ENCODE data around the gene HPN. TPM values are rescaled to one million over a fixed set of nuclear protein-coding genes. Genes with fewer than 3 reads are reported as not detected.
A peak's percentile ranks its signal among the peaks of the same experiment; 100 is the strongest.

Gene HPN
- total RNA-seq, 2 experiments from 2014 or later: 0.09 TPM; not detected in 1

- intact Hi-C loops (cut with DNase I, micrococcal nuclease): no loop called here
- H3K4me1 Mint-ChIP-seq: peaks cover 17% of the 10 kb centered on the region
- no peak for DNase-seq
- no peaks in the 10 kb centered on the region for H3K27me3 Mint-ChIP-seq
- peaks cover 3% of the 10 kb centered on the region for H3K9me3 Mint-ChIP-seq (ENCODE audit: low read depth)
- no peak overlapping the region for H3K4me3 Mint-ChIP-seq
- no peak overlapping the region for H3K27ac Mint-ChIP-seq
- ATAC-seq: no peak
- CTCF ChIA-PET: interaction anchor here (2.2 kb wide), 1 partner anchor 21 kb away, joined by 8 read pairs; no protein-coding TSS in a partner anchor
- POLR2A ChIA-PET: no interaction called here
- H3K36me3 Mint-ChIP-seq (ENCODE audit: low read depth): no peaks in the 10 kb centered on the region
Measured at GRCh38 chr19:35065574-35065973, 24.1 kb downstream of the HPN start.

DNA sequence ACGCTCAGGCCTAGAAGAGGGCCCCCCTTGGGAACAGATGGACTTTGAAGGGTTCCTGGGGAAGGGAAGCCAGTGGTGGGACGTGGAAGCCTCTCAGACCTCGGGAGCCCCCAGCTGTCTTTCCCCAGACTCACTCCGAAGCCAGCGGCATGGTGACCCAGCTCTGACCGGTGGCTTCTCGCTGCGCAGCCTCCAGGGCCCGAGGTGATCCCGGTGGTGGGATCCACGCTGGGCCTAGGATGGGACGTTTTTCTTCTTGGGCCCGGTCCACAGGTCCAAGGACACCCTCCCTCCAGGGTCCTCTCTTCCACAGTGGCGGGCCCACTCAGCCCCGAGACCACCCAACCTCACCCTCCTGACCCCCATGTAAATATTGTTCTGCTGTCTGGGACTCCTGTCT lies 24.6 kb downstream of the HPN start:
- ChIA-PET CTCF (interaction anchor here (0.8 to 2.2 kb wide), 21 partner anchors 8 to 682 kb away, joined by 3 to 30 read pairs (median 5); partner anchors contain the start of genes FXYD5, FXYD7, LGI4 and LIN37), POLR2A (no interaction called here)

DNA sequence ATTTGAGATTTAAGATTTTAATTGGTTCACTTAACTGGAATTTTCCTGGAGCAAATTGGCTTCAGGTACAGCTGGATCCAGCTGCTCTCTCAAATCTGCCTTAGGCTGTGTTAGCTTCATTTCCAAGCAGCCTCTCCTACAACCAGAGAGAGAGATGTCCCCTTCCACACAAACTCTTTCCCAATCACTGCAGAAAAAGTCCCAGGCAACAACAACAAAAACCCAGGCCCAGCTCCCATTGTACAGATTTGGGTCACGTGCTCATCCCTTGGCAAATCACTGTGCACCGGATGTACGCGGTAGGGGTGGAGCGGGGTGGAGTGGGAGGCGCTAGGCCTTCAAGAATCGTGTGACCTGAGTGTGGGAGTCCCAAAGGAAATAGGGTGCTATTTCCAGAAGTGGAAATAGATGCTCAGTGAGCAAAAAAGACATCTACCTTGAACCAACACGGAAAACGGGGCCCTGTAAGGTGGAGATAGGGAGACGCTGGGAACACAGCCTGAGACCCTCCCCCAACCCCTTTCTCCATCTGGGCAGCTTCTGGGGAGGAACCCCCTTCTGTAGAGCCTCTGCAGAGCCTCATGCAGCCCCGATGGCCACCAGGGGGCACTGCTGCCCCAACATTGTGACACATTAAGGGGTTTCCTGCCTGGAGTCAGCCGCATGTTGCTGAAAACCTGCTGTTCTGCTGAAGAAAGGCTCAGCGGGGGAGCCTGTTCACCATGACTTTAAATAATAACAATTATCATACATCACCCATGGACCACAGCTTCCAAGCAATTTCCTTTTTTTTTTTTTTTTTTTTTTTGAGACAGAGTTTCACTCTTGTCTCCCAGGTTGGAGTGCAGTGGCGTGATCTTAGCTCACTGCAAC lies 25.4 kb downstream of the HPN start:
- H3K9me3 Mint-ChIP-seq (ENCODE audit: low read depth): peaks cover 4% of the 10 kb centered on the region
- peak; percentile 96 for DNase-seq
- no peaks in the 10 kb centered on the region for H3K36me3 Mint-ChIP-seq (ENCODE audit: low read depth)
- peaks cover 17% of the 10 kb centered on the region for H3K4me1 Mint-ChIP-seq
- H3K4me3 Mint-ChIP-seq: peak overlapping the region; percentile 39
- intact Hi-C loops (cut with DNase I, micrococcal nuclease): loop anchor here (1.0 kb wide), 4 partner anchors 23 to 202 kb away; partner anchors contain the start of gene LGI4 (in 2 of the 2)
- ATAC-seq: peak; percentile 89
- CTCF ChIA-PET: interaction anchor here (0.6 to 2.2 kb wide), 29 partner anchors 8 to 1376 kb away, joined by 3 to 30 read pairs (median 5); partner anchors contain the start of genes FXYD5, FXYD7, LGI4 and LIN37
- no peaks in the 10 kb centered on the region for H3K27me3 Mint-ChIP-seq
- POLR2A ChIA-PET: interaction anchor here (0.8 kb wide), 1 partner anchor 20 kb away, joined by 3 read pairs; no protein-coding TSS in a partner anchor
- H3K27ac Mint-ChIP-seq: peak overlapping the region; percentile 62

More for the DNA sequence above, 24.6 kb downstream of the HPN start:
- no peaks in the 10 kb centered on the region for H3K27me3 Mint-ChIP-seq
- H3K27ac Mint-ChIP-seq: no peak overlapping the region
- H3K36me3 Mint-ChIP-seq (ENCODE audit: low read depth): no peaks in the 10 kb centered on the region
- H3K4me1 Mint-ChIP-seq: peaks cover 17% of the 10 kb centered on the region
- peaks cover 4% of the 10 kb centered on the region for H3K9me3 Mint-ChIP-seq (ENCODE audit: low read depth)
- DNase-seq (no peak), ATAC-seq (no peak)
- H3K4me3 Mint-ChIP-seq: no peak overlapping the region
- intact Hi-C loops (cut with DNase I, micrococcal nuclease): no loop called here

GRCh38 chr19:35068941-35069634 lies 27.6 kb downstream of the HPN start:
- H3K36me3 Mint-ChIP-seq (ENCODE audit: low read depth): no peaks in the 10 kb centered on the region
- H3K27ac Mint-ChIP-seq: no peak overlapping the region
- DNase-seq: no peak
- H3K4me1 Mint-ChIP-seq: peaks cover 10% of the 10 kb centered on the region
- H3K4me3 Mint-ChIP-seq: no peak overlapping the region
- POLR2A ChIA-PET: no interaction called here
- no peak for ATAC-seq
- H3K27me3 Mint-ChIP-seq: no peaks in the 10 kb centered on the region
- intact Hi-C loops (cut with DNase I, micrococcal nuclease): no loop called here
- CTCF ChIA-PET: interaction anchor here (0.7 to 2.8 kb wide), 7 partner anchors 18 to 466 kb away, joined by 3 to 12 read pairs (median 4); no protein-coding TSS in a partner anchor
- peaks cover 4% of the 10 kb centered on the region for H3K9me3 Mint-ChIP-seq (ENCODE audit: low read depth)

DNA sequence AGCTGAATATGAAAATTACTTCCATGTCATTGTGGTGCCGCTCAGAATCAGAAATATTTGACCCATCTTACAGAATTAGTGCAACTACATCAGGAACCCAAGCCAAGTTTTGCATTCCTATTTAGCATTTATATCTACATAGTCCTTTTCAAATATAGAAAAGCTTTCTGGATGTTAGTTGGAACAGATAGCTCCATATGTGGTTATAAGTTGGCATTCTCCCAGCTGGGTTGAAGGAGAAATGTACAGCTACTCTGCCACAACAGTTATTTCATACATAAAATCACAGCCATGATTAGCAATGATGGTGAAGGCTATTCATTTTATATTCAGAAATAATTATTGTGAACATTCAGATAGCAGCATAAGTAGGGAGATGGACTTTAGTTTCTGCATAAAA lies 28.2 kb downstream of the HPN start:
- no peak for DNase-seq

GRCh38 chr19:35070471-35070870 lies 28.9 kb downstream of the HPN start:
- H3K27me3 Mint-ChIP-seq: no peaks in the 10 kb centered on the region
- ChIA-PET POLR2A (no interaction called here), CTCF (interaction anchor here (0.8 to 2.8 kb wide), 8 partner anchors 10 to 424 kb away, joined by 3 to 12 read pairs (median 4); no protein-coding TSS in a partner anchor)
- DNase-seq (no peak), ATAC-seq (no peak)
- H3K9me3 Mint-ChIP-seq (ENCODE audit: low read depth): peaks cover 4% of the 10 kb centered on the region
- peaks cover 8% of the 10 kb centered on the region for H3K4me1 Mint-ChIP-seq
- H3K27ac Mint-ChIP-seq: no peak overlapping the region
- H3K36me3 Mint-ChIP-seq (ENCODE audit: low read depth): no peaks in the 10 kb centered on the region
- intact Hi-C loops (cut with DNase I, micrococcal nuclease): no loop called here
- no peak overlapping the region for H3K4me3 Mint-ChIP-seq

More for the DNA sequence above, 28.2 kb downstream of the HPN start:
- intact Hi-C loops (cut with DNase I, micrococcal nuclease): no loop called here
- H3K9me3 Mint-ChIP-seq (ENCODE audit: low read depth): peaks cover 4% of the 10 kb centered on the region
- POLR2A ChIA-PET: no interaction called here
- CTCF ChIA-PET: interaction anchor here (0.7 to 2.8 kb wide), 9 partner anchors 17 to 465 kb away, joined by 3 to 12 read pairs (median 4); no protein-coding TSS in a partner anchor
- no peaks in the 10 kb centered on the region for H3K27me3 Mint-ChIP-seq
- no peak overlapping the region for H3K27ac Mint-ChIP-seq
- peaks cover 8% of the 10 kb centered on the region for H3K4me1 Mint-ChIP-seq
- H3K4me3 Mint-ChIP-seq: no peak overlapping the region
- H3K36me3 Mint-ChIP-seq (ENCODE audit: low read depth): no peaks in the 10 kb centered on the region
- no peak for ATAC-seq

DNA sequence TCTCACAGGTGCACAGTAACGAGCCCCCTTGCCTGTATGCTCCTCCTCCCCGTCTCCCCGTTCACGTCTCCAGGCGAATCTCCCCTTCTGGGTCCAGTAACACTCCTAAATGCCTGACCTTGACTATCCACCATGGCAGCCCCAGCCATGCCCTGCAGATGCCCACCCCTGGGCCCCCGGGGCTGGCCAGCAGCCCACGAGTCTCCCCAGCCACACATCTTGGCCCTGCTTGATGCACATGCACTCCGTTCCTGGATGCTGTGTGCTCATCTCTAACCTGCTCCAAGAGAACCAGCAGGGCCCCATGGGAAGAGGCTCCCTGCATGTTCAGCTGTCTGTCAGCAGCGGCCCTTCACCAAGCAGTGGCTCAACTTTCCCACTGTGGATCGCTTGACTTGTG lies 32.0 kb downstream of the HPN start:
- Mint-ChIP-seq H3K27me3 (no peaks in the 10 kb centered on the region), H3K36me3 (ENCODE audit: low read depth) (no peaks in the 10 kb centered on the region), H3K4me3 (no peak overlapping the region), H3K27ac (no peak overlapping the region), H3K9me3 (ENCODE audit: low read depth) (peaks cover 2% of the 10 kb centered on the region), H3K4me1 (no peaks in the 10 kb centered on the region)
- POLR2A ChIA-PET: no interaction called here
- intact Hi-C loops (cut with DNase I, micrococcal nuclease): no loop called here
- CTCF ChIA-PET: no interaction called here
- no peak for DNase-seq
- no peak for ATAC-seq

- intact Hi-C loops (cut with DNase I, micrococcal nuclease): no loop called here
- ChIA-PET CTCF (no interaction called here), POLR2A (no interaction called here)
- Mint-ChIP-seq H3K27me3 (peaks cover 2% of the 10 kb centered on the region), H3K4me3 (no peak overlapping the region), H3K36me3 (ENCODE audit: low read depth) (no peaks in the 10 kb centered on the region), H3K9me3 (ENCODE audit: low read depth) (peaks cover 2% of the 10 kb centered on the region), H3K4me1 (no peaks in the 10 kb centered on the region), H3K27ac (no peak overlapping the region)
- DNase-seq: no peak
- no peak for ATAC-seq
Measured at GRCh38 chr19:35073941-35074340, 32.4 kb downstream of the HPN start.

DNA sequence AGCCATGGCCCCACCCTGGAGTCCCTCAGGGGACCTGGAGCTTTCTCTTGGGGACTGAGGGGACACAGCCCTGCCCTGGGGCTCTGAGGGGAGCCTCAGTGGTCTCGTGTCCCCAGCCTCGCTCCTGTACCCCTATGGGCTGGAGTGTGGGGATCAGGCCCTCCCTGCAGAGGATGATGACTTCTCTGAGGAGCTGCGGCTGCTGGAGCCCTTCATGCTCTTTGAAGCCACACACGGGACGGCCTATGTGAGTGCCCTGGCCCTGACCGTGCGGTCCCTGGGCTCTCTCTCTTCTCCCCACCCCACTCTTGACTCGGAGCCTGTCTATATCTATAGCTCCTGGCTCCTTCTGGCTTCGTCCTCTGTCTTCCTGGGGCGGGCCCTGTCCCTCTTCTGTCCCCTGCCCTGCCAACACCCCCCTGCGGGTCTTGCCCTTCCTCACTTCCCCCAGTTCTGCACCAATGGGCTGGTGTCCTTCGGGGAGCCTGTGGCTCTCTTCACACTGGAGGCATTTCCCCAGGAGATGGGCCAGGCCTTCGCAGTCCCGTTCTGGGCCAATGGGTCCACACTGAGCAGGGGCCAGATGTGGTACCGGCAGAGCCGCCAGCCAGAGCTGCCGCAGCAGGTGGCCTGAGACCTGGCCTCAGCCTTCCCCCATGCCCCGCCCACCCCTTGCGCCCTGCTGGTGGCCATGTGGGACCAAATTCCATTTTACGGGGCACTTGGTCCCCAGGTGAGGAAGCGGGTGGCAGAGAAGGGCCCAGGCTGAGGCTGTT lies 33.1 kb downstream of the HPN start:
- Mint-ChIP-seq H3K36me3 (ENCODE audit: low read depth) (no peaks in the 10 kb centered on the region), H3K4me1 (no peaks in the 10 kb centered on the region), H3K4me3 (no peak overlapping the region), H3K27me3 (peaks cover 2% of the 10 kb centered on the region), H3K27ac (no peak overlapping the region), H3K9me3 (ENCODE audit: low read depth) (peaks cover 2% of the 10 kb centered on the region)
- DNase-seq (no peak), ATAC-seq (no peak)
- ChIA-PET POLR2A (no interaction called here), CTCF (no interaction called here)
- intact Hi-C loops (cut with DNase I, micrococcal nuclease): no loop called here

- Mint-ChIP-seq H3K27ac (no peak overlapping the region), H3K36me3 (ENCODE audit: low read depth) (no peaks in the 10 kb centered on the region), H3K27me3 (peaks cover 2% of the 10 kb centered on the region), H3K4me3 (no peak overlapping the region), H3K9me3 (ENCODE audit: low read depth) (peaks cover 2% of the 10 kb centered on the region), H3K4me1 (no peaks in the 10 kb centered on the region)
- ATAC-seq (no peak), DNase-seq (no peak)
- ChIA-PET CTCF (no interaction called here), POLR2A (no interaction called here)
- intact Hi-C loops (cut with DNase I, micrococcal nuclease): no loop called here
Measured at GRCh38 chr19:35075202-35076025, 33.9 kb downstream of the HPN start.
